CD4-positive, alpha-beta T cell treated with Interleukin-1 beta for 1 hour (primary cell): ENCODE results near the gene NFYC.
"Not testable (repeated sequence)": the region's sequence is repeated elsewhere in the genome, so short reads cannot be mapped to it uniquely, and the experiment has no call there.

Experiments
- DNase-seq, 2 donors: peaks; one replicate each; pipeline ENCODE4 v3.0.0-alpha.2; 2020 to 2022

Gene NFYC

GRCh38 chr1:40665335-40666171, 26.0 kb upstream of the NFYC start, which contains the start of gene RIMS3:
RIMS3 (minus strand) TSS chr1:40665682; CDS start chr1:40641925, 23,757 bp downstream.
- peak; percentile 81 to 88 for DNase-seq

GRCh38 chr1:40668769-40669525, 22.6 kb upstream of the NFYC start:
- DNase-seq, result peak; percentile 83 to 85

GRCh38 chr1:40673452-40673851, 18.1 kb upstream of the NFYC start:
- DNase-seq, result no peak

GRCh38 chr1:40676501-40676900, 15.0 kb upstream of the NFYC start:
- DNase-seq, result no peak

- no peak for DNase-seq
These were observed 12.1 kb upstream of the NFYC start for GRCh38 chr1:40679165-40679953.

DNA sequence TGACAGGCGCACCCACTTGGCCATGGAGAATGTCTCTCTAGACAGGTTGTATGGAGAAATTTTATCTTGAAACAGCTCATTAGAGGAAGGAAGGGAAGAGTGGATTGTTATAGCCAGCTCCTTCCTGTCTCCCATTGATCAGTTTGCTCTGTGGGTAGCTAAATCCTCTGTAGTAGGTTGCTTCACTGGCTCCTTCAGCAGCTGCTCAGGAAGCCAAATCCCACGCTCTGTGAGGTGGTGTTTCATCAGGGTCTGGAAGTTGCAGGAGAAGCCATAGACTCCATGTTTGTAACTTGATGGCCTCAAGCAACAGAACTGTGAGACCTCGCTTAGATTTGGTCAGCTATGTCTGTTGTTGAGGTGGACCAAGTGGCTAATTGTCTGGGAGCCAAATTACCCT, 6.8 kb upstream of the NFYC start:
- no peak for DNase-seq

DNA sequence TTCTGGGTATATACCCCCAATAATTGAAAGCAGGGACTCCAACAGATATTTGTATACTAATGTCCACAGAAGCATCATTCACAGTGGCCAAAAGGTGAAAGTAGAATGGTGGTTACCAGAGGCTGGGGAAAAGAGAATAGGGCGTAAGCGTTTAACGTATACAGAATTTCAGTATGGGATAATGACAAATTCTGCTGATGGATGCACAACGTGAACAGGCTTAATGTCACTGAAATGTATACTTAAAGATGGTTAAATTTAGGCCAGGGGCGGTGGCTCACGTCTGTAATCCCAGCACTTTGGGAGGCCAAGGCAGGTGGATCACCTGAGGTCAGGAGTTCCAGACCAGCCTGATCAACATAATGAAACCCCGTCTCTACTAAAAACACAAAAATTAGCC, 4.4 kb upstream of the NFYC start:
- no peak for DNase-seq

GRCh38 chr1:40687661-40688060, 3.8 kb upstream of the NFYC start:
- no peak for DNase-seq

DNA sequence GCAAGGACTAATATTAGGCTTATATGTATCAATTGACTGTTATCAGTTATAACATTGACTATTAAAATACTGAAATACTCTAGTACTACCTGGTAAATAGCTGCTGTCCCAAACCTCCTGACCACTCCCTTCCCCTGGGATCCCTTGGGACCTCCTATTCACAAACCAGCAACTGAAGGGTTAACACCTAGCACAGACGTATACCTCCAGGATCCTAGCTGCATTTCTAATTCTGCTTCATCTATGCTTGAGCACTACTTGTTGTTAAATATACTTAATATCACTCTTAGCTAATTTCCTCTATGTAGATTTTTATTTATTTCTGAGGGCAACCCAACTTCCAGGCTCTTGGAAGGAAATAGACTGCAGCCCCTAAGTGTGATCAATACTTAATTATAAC, 1.8 kb upstream of the NFYC start:
- DNase-seq, result no peak

DNA sequence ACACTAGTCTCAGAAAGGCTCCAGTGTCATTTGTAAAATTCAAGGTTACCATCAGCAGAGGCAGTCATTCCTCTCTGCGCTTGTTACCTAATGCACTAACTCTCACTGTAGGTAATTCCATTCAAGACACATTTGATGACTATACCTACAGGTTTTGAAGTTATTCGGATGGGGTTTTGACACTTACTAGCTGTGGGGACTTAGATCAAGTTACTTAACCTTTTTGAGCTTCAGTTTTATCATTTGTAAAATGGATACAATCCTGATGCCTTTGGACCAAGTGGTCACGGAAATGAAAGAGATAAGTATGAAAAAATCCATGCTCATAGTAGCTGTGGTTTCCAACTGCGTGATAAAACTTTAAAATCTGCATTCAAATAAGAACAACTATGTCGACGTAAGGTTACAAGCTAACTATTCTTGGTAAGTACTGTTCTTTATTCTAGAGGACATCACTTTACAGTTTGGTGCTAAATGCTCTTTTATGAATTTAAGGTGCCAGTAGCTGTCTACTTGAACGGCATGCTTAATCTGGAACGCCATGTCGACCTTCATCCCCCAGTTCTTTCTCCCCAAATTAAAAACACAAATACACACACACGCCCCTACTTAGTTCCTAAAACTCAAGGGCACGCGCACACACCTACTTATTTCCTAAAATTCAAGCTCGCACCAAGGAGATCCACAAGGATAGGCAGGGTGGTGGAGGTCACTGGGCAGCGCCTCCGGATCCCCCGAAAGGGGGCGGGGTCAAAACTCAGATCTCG, 550 bp upstream of the NFYC start:
- DNase-seq, result peak in 1 of 2 donors; percentile 21

DNA sequence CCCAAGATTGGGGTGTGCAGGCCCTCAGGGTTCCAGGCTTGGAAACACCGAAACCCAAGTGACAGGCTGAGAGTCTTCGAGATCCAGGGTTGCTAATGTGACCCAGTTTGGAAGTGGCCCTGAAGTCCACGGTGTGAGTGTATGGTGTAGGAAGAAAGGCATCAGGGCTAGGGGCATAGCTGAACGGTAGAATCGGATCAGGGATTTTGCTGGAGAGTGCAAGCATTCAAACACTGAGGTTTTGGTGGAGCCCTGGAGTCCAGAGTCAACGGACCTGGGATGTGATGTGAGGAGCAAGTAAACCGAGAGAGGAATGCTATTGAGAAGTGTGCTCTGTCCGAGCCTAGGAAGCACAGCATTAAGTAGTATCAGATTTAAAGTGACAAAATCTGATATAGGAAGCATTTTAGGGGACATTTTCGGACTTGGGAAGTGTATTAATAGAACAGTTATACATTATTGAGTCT, 958 bp downstream of the NFYC start:
- no peak for DNase-seq

DNA sequence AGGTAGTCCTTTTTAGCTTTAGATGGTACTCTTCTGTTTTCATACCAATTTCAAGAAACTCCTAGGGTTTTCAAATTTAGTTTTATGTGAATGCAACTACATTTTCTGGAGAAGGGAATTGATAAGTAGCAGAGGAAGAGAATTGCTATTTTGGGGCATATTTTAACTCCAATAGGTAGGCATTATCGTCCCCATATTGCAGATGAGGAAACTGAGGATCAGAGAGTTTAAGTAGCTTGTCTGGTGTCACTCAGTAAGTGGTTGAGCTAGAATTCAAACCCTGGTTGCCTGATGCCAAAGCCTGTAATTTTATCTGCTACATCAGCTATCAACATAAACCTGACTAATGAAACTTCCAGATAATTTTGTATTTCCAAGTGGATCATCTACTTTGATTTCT, 1.9 kb downstream of the NFYC start:
- no peak for DNase-seq

GRCh38 chr1:40694353-40694874, 2.9 kb downstream of the NFYC start:
- DNase-seq, result no peak

DNA sequence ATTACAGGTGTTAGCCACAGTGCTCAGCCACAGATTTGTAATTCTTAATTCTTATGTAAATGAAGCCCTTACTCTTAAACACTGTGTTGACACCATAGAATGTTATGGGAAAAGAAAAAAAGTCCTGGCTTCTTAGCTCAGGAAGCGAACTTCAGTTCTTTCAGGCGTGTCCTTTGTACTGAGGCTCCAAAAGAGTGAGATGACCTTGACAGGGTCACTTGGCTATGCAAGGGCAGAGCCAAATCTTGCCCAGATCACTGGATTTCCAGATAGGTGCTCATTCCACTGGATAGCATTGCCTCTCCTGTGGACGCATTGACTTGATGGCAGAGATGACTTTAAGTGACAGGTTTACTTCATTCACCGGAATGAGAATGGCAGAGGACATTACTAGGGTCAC, 4.8 kb downstream of the NFYC start:
- no peak for DNase-seq

DNA sequence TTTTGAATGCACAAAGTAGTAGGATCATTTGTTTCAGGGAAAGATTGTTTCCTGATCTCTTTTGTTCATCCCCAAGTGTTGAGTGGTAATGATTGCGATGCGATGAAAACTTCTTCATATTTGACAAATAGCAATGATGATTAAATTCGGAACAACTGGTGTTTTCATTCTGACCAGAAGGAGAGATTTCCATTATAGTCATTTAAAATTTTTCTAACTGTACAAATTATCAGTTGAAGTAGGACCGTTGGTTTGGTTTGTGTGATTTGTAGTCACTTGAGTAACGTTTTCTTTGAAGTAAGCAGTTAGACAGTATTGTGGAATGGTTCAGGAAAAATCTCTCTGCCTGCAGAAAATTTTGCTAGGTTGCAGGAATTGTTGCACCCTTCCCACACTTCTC, 5.9 kb downstream of the NFYC start:
- no peak for DNase-seq

- no peak for DNase-seq
These were observed 8.3 kb downstream of the NFYC start for GRCh38 chr1:40699787-40700186.

DNA sequence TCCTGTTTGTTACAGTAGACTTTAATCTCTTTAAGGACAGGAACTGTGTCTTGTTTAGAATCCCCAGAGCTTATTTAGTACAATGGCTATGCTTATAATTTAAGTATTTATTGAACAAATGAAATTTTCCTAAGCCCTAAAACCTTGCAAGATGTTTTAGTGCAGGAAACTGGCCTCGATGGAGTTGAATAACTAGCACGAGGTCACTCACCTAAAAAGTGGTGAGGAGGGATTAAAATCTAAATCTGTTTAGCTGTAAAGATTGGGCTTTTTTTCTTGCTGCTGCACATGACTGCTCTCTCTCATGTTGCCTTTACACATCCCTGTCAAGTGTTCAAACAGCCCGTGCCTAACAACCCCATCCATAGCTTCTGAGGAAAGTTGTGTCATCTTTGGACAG, 10.2 kb downstream of the NFYC start:
- no peak for DNase-seq

DNA sequence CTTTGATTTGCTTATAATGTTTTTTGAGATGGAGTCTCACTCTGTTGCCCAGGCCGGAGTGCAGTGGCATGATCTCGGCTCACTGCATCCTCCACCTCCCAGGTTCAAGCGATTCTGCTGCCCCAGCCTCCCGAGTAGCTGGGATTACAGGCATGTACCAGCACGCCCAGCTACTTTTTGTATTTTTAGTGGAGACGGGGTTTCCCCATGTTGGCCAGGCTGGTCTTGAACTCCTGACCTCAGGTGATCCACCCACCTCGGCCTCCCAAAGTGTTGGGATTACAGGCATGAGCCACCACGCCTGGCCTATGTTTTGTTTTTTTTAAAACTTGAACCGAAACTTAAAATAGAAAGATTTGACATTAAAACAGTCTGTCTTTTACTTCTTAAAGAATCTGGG, 11.3 kb downstream of the NFYC start:
- DNase-seq, result not testable (repeated sequence)

DNA sequence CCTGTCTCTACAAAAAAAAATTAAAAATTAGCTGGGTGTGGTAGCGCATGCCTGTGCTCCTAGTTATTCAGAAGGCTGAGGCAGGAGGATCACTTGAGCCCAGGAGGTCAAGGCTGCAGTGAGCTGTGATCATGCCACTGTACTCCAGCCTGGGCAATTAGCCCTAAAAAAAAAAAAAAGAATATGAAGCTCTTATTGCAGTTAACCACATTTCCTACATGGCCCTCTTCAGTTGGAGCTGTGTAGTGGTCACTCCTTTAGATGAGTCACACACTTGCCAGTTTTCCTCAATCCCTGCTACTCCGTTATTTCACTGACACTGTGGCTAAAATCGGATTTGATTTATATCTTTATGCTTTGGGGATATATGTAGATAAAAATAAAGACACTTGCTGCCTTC, 11.8 kb downstream of the NFYC start:
- DNase-seq, result no peak

DNA sequence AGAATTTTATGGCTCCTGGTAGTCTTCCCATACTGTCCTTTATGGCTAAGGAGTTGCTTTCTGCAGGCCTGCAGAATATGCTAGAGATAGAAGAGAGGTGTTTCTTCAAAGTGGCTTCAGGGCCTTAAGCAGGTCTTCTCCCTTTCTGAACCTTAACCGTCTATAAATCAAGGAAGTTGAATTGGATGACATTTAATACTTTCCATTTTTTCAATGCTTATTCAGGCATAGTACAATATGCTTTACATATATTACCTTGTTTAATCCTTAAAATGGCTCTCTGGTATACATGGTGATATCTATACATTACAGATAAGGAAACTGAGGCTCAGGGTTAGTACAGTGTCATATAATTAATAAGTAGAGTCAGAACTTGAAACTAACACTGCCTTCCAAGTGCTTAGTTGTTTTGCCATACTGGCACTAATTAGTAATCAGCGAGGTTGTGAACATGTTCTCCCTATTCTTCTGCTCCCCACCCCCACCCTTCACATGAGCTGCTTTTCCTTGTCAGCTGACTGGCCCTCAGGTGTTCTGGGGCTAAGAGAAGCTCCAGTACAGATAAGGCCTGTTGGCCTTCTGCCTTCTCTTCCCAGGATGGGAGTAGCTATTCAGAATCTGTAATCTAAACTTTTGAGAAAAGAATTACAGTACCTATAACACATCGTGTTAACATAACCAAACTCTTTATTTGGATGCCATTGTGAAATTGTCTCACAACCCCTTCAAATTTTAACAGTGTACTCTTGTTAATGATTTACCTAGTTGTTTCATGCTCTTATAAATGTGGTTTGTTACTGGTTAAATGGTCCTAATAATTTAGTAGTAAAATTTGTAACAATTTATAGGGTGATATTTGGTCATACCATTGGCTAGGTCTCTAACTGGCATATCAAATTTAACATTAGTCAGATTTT, 13.6 kb downstream of the NFYC start:
- DNase-seq, result no peak

GRCh38 chr1:40706626-40707025, 15.1 kb downstream of the NFYC start:
- no peak for DNase-seq
